ENCODE results near the gene PLEKHA7. TPM values are rescaled to one million over a fixed set of nuclear protein-coding genes. Genes with fewer than 3 reads are reported as not detected.
A peak's percentile ranks its signal among the peaks of the same experiment; 100 is the strongest.
"Not testable (repeated sequence)": the region's sequence is repeated elsewhere in the genome, so short reads cannot be mapped to it uniquely, and the experiment has no call there.

PLEKHA7 gene
- total RNA-seq (2014; rRNA removed; shearing (Covaris generic)): 8.9 and 10.2 TPM in 2 replicates

GRCh38 chr11:17014321-17014832 is at the start of gene PLEKHA7:
Gene PLEKHA7 (minus strand): TSS chr11:17014414. CDS start chr11:17014401, 13 bp downstream.
- DNase-seq (ENCODE audit: low read depth): peak; percentile 33

GRCh38 chr11:17063171-17064002 is 49.2 kb upstream of the PLEKHA7 start:
- peak; percentile 58 for DNase-seq (ENCODE audit: low read depth)

- DNase-seq (ENCODE audit: low read depth): not testable (repeated sequence)
These were observed 36.9 kb upstream of the PLEKHA7 start for GRCh38 chr11:17051146-17051545.

- DNase-seq (ENCODE audit: low read depth): not testable (repeated sequence)
These were observed 34.3 kb upstream of the PLEKHA7 start for GRCh38 chr11:17048491-17048890.

- no peak for DNase-seq (ENCODE audit: low read depth)
These were observed 32.5 kb upstream of the PLEKHA7 start for GRCh38 chr11:17046690-17047089.

GRCh38 chr11:17036666-17037658 is 22.7 kb upstream of the PLEKHA7 start:
- no peak for DNase-seq (ENCODE audit: low read depth)

GRCh38 chr11:17034027-17034426 is 19.8 kb upstream of the PLEKHA7 start:
- DNase-seq (ENCODE audit: low read depth): not testable (repeated sequence)

GRCh38 chr11:17026487-17027082 is 12.4 kb upstream of the PLEKHA7 start:
- no peak for DNase-seq (ENCODE audit: low read depth)

GRCh38 chr11:17024924-17025323 is 10.7 kb upstream of the PLEKHA7 start:
- no peak for DNase-seq (ENCODE audit: low read depth)

- DNase-seq (ENCODE audit: low read depth): no peak
These were observed 7.3 kb upstream of the PLEKHA7 start for GRCh38 chr11:17021511-17021910.

- DNase-seq (ENCODE audit: low read depth): peak; percentile 29
These were observed 6.6 kb upstream of the PLEKHA7 start for GRCh38 chr11:17020831-17021230.

GRCh38 chr11:17019232-17019631 is 5.0 kb upstream of the PLEKHA7 start:
- no peak for DNase-seq (ENCODE audit: low read depth)

GRCh38 chr11:17015627-17016126 is 1.5 kb upstream of the PLEKHA7 start:
- DNase-seq (ENCODE audit: low read depth): no peak

GRCh38 chr11:17014833-17015626 is 816 bp upstream of the PLEKHA7 start:
- peak; percentile 88 for DNase-seq (ENCODE audit: low read depth)

GRCh38 chr11:17013548-17014320 is 480 bp downstream of the PLEKHA7 start:
- DNase-seq (ENCODE audit: low read depth): peak; percentile 42

- peak; percentile 90 for DNase-seq (ENCODE audit: low read depth)
These were observed 1.3 kb downstream of the PLEKHA7 start for GRCh38 chr11:17012712-17013547.

- DNase-seq (ENCODE audit: low read depth): no peak
These were observed 2.0 kb downstream of the PLEKHA7 start for GRCh38 chr11:17012179-17012578.

GRCh38 chr11:17010851-17011420 is 3.3 kb downstream of the PLEKHA7 start:
- no peak for DNase-seq (ENCODE audit: low read depth)

GRCh38 chr11:17008099-17008498 is 6.1 kb downstream of the PLEKHA7 start:
- no peak for DNase-seq (ENCODE audit: low read depth)

Data from Daoy (cell line).